Activated gamma-delta T cell (primary cell): Measurements from ENCODE around the gene SNRPD1.
"Not testable (repeated sequence)": the region's sequence is repeated elsewhere in the genome, so short reads cannot be mapped to it uniquely, and the experiment has no call there.

Source experiments
- DNase-seq: peaks from one replicate; lab custom pipeline; 2025; lab: John Stamatoyannopoulos, UW

SNRPD1 gene

DNA sequence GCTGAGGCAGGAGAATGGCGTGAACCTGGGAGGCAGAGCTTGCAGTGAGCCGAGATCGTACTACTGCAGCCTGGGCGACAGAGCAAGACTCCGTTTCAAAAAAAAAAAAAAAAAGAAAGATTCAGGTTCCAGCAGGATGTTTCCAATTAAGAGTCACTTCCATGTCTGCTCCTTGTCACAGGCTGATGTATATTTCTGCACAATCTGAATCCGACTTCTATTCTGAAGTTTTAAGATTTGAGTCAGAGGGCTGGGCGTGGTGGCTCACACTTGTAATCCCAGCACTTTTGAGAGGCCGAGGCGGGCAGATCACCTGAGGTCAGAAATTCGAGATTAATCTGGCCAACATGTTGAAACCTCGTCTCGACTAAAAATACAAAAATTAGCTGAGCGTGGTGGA, 24.7 kb downstream of the SNRPD1 start:
- no peak for DNase-seq

DNA sequence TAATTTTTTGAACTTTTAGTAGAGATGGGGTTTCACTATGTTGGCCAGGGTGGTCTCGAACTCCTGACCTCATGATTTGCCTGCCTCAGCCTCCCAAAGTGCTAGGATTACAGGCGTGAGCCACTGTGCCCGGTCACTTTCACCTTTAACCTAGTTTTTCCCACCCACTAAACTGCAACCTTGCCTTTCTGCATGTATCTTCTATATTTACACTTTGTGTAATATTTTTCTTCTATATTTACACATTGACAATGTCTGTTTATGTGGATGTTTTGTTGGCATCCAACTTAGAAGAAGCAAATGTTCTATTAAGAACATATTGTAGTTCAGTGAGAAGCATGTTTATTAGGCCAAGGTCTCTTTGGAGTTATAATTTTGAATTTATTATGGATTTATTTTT, 26.7 kb downstream of the SNRPD1 start:
- no peak for DNase-seq

DNA sequence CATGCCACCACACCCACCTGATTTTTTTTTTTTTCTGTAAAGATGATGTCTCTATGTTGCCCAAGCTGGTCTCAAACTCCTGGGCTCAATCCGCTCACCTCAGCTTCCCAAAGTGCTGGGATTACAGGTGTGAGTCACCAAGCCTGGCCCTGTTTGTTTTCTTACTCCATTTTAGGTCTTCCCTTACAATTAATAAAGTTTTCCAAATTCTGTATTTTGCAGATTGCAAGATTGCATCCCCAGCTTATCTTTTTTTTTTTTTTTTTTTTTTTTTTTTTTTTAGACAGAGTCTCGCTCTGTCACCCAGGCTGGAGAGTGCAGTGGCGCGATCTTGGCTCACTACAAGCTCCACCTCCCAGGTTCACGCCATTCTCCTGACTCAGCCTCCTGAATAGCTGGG, 28.3 kb downstream of the SNRPD1 start:
- not testable (repeated sequence) for DNase-seq

DNA sequence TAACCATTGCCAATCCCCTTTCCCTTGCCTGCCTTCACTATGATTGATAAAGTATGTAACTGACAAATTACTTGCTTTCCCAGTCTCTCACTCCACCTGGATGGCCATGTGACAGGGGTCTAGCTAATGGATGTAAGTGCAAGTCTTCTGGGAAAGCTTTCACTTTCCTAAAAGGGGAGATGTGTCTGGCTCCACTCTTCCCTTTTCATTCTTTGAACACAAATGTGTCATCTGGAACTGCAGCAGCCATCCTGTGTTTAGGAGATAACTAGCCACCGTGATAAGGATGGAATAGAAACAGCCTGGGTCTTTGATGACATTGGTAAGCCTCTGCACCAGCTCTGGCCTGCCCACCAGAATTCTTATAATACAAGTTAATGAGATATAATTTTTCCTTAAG, 38.2 kb downstream of the SNRPD1 start:
- DNase-seq, result no peak

DNA sequence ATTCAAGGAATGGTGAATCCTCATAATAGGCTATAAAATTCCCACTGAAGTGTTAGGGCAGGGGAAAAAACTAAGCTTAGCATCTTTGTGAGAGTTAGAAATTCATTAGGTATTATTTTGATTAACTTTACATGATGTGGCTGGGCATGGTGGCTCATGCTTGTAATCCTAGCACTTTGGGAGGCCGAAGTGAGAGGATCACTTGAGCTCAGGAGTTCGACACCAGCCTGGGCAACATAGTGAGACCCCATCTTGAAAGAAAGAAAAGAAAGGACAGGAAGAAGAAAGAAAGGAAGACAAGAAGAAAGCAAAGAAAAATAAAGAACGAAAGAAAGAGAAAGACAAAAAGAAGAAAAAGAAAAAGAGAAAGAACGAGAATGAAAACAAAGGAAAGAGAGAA, 40.0 kb downstream of the SNRPD1 start:
- no peak for DNase-seq

DNA sequence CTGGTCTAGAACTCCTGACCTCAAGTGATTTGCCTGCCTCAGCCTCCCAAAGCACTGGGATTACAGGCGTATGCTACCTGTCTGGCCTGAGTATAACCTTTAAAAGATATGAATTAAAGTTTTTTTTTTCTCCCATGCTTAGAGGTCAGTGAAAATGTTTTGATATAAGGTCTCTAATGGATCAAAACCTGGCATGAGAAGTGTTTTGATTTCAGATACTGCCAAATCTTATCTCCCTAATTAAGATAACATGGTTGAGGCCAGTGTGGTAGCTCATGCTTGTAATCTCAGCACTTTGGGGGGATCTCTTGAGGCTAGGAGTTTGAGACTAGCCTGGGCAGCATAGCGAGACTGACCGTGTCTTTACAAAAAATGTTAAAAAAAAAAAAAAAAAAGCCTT, 41.2 kb downstream of the SNRPD1 start:
- no peak for DNase-seq

DNA sequence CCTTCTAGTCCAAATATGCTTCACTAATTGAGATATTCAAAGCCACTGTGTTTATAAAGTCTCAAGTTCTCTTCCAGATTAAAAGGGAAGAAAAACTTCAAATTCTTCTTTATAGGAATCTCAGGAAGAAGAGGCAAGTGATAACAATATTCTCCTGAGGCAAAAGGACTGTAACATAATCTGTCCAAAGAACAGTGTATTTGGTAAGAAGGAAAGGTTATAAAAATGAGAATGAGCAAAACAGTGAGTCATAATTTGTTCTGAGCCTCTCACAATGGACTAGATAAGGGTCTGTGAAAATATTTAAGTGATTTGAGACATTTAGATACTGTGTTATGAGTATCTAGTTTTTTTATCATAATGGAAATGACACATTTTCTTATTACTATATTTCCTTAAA, 44.3 kb downstream of the SNRPD1 start:
- no peak for DNase-seq

DNA sequence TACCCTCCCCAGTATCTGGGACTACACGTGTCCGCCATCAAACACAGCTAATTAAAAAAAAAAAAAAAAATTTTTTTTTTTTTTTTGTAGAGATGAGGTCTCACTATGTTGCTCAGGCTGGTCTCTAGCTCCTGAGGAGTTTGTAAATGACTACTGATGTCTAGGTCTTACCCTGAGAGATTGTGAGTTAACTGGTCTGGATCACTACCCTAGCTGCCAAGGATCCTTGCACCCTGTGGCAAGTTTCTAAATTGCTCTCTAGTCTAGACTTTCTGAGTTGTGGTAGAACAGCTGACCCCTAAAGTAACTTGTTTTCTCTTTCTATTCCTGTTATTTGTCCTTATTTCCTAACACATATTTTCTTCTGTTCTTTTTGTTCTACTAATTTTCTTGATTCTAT, 48.0 kb downstream of the SNRPD1 start:
- no peak for DNase-seq

DNA sequence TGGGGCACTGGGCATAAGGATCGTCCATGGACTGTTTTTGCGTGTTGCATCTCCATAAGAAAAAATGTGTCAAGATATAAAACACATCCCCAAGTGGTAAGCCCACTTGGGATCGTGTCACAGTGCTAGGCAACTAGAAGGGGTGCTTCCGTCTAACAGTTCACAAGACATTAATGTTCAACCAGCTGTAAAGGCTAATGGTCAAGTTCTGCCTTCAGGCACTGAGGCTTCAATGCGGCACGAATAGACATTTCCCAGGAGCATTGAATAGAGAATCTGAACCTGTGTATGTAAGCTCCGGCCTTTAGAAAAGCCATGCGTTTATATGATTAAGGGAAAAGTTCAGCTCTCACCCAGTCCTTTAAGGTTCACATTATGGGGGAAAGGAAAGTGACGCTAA, 50.5 kb downstream of the SNRPD1 start:
- no peak for DNase-seq

DNA sequence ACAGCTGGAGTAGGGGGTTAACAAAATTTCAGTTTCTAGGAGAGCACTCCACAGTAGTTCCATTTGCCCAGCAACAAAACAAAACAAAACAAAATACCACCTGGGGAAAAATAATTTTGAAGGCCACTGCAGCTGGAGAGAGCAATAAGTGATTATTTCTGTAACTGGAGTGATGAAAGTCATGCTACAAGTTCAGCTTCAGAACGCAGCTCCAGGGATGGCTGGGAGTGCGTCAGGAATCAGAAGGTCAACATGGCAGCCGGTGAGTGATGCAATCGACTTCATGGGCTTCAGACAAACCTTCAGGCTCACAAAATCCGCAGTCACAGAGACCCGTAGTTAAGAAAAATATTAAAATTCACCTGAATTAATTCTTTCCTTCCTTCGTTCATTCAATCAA, 51.5 kb downstream of the SNRPD1 start:
- no peak for DNase-seq

DNA sequence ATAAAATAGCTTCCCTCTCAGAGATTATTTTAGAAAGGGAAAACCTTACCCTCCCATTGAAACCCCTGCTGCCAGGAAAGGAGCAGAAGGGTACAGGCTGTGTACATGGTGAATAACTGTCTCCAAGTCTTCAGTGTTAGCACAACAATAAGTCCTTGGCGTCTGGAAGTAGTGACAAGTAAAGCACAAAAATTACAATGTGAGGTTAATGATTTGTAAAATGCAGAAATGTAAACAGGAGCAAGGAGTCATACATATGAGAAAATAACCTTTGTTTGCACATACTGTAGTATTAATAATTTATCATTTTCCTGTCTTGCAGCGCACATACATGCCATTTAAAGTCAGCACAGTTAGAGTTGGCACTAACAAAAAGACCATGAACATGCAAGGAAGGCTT, 52.0 kb downstream of the SNRPD1 start:
- DNase-seq, result no peak

DNA sequence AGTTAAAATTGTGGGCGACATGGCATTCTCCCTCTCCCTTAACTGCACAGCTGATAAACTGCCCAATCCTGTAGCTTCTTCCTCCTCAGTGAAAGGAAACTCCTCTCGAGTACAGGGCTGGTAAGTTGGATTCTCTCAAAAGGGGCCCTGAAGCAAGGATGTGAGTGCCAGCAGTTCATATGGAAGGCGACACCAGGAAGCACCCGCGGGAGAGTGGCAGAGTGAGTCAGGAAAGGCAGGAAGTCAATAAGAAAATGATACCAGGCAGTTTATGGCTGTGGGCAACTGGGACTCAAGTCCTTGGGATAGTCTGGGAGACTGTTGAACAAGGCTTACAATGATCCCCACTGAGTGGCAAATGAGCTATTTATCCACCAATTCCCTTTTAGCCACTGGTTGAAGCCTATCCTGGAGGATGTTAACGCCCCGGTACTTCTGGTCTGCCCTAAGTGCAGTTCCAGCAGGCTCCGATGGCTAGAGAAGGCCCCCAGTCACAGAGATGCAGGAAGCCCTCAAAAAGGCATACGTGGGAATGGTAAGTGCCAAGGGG, 57.7 kb downstream of the SNRPD1 start:
- DNase-seq, result no peak

DNA sequence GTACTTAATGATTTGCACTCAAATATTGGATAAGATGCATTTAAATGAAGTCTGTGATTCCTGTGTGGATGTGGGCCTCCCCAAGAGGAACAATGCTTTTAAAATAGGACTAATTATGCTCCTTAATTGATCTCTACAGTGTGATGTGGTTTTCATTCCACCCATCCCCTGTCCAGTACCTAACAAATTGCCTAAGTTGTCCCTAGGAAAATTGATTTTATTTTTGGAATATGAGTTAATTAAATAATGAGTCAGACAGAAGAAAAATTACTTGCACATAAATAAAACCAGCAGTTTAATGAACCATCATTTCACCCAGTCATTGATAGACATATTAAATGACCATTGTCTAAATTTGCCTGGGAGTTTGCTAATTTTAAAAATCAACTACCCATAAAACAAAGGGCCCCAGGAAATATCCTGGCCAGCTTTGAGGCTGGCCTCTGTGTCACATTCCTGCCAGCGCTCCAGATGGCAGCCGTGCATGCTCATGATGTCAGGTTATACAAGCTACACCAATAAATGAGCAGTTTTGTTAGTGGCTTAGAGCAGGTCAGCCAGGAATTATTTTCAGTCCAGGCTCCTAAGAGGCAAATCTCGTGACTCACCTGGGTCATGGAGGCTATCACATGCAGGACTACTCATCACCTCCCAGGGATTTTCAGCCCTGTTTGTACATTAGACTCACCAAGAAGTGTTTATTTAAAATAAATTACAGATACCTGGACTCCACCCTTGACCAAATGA, 60.6 kb downstream of the SNRPD1 start:
- no peak for DNase-seq

DNA sequence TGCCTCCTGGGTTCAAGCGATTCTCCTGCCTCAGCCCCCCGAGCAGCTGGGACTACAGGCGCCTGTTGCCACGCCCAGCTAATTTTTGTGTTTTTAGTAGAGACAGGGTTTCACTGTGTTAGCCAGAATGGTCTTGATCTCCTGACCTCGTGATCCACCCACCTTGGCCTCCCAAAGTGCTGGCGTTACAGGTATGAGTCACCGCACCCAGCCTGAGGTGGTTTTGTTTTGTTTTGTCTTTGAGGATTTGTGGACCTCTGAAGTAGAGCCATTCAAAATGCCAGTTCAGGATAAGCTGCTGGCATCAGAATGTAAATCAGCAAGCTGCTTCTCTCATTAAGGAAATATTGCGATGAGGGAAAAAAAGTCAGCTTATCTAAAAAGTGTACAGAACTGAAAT, 63.2 kb downstream of the SNRPD1 start:
- not testable (repeated sequence) for DNase-seq

DNA sequence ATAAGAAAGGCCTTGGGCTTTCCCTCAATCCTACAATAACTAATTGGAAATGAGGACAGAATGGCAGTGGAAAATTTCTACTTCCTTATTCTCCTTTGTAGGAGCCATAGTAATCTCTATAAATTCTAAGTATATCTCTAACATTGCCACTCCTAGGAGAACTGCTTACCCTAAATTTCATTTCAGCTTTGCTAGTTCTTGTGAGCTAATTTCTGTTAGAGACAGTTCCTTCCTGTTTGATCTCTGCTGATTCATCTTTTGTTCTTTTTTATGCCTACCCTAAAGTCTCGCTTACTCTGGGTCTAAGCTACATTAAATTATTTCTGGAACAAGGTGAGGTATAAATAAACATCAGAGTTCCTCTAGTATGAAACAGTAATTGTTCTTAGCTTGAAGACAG, 66.7 kb downstream of the SNRPD1 start:
- DNase-seq, result no peak

DNA sequence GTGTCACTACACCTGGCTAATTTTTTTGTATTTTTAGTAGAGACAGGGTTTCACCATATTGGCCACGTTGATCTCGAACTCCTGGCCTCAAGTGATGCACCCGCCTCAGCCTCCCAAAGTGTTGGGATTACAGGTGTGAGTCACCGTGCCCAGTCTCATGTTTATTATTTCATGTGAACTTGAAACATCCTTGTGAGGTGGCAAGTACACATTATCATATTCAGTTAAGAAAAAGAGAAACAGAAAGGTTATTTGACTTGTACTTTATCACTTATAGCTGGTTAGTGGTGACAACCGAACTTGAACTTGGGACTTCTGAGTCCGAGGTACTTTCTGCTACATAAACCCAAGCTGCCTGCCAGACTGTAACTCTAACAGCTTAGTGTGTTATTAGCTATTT, 68.0 kb downstream of the SNRPD1 start:
- no peak for DNase-seq

DNA sequence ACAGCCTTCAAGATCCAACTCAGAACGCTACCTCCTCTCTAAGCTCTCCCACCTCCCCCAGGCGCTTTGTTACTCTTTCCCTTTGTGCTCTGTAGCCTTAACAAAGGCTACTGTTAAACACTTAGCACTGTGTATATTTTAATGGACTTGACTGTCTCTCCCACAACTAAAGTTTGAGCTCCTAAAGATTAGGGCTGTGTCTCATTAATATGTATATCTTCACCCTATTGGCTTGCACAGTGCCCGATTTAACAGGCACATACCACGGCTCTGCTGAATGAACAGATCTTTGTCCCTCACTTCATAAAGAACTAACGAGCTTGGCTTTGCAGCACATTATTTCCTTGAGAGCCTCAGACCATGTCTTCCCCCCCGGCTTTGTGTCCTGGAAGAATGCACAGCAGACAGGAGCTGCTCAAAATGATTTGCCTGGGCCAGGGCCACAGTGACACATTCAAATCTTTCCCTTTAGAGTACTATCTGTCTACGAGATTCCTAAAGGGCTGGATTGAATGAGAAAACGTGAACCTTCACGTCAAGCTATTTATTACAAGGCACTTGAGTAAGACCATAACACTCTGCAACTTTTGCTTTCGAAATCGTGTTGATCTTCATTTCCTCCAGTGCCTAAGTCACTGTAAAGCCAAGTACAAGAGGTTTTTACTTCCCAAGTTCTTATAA, 70.4 kb downstream of the SNRPD1 start:
- DNase-seq, result no peak
